Activated naive CD4-positive, alpha-beta T cell treated with anti-CD3 and anti-CD28 coated beads for 36 hours (primary cell): ENCODE data around the gene ARHGAP1. TPM values are rescaled to one million over a fixed set of nuclear protein-coding genes. Genes with fewer than 3 reads are reported as not detected.

ENCODE experiments used
- CTCF ChIA-PET: fragments of 350-600 bp; sonication (Branson Sonifier 250); formaldehyde crosslinking; loops from one replicate; lab custom pipeline; 2021; ENCODE audit warnings: antibody characterized with exemption; lab: Charles Lee
- DNase-seq: peaks from one replicate; pipeline ENCODE4 v3.0.0-alpha.2; 2020
- H3K27ac Mint-ChIP-seq: one replicate; pipeline ENCODE4 v1.8.0; 2021; ENCODE audit warnings: mild to moderate bottlenecking, mixed read lengths
- H3K27me3 Mint-ChIP-seq: one replicate; pipeline ENCODE4 v1.8.0; 2021; ENCODE audit warnings: low read depth, mixed read lengths
- H3K36me3 Mint-ChIP-seq: one replicate; pipeline ENCODE4 v1.8.0; 2021; ENCODE audit warnings: low read depth, mixed read lengths
- H3K4me1 Mint-ChIP-seq: one replicate; pipeline ENCODE4 v1.8.0; 2021; ENCODE audit warnings: low read depth, mixed read lengths
- H3K4me3 Mint-ChIP-seq: one replicate; pipeline ENCODE4 v1.8.0; 2021; ENCODE audit warnings: mild to moderate bottlenecking, moderate library complexity, mixed read lengths
- H3K9me3 Mint-ChIP-seq: one replicate; pipeline ENCODE4 v1.8.0; 2021; ENCODE audit warnings: mixed read lengths
- intact Hi-C: fragments of 100-400 bp; cut with micrococcal nuclease; formaldehyde crosslinking; loops from one replicate; pipeline ENCODE4 v1.15.1; 2023
- total RNA-seq, 2 experiments: library from RNA; stranded (reverse); gene quantifications; one replicate each; pipeline ENCODE4 v1.2.3, GENCODE V29; 2021

ARHGAP1 gene
- total RNA-seq, 2 experiments from 2014 or later = 31.2 to 32.6 TPM

DNA sequence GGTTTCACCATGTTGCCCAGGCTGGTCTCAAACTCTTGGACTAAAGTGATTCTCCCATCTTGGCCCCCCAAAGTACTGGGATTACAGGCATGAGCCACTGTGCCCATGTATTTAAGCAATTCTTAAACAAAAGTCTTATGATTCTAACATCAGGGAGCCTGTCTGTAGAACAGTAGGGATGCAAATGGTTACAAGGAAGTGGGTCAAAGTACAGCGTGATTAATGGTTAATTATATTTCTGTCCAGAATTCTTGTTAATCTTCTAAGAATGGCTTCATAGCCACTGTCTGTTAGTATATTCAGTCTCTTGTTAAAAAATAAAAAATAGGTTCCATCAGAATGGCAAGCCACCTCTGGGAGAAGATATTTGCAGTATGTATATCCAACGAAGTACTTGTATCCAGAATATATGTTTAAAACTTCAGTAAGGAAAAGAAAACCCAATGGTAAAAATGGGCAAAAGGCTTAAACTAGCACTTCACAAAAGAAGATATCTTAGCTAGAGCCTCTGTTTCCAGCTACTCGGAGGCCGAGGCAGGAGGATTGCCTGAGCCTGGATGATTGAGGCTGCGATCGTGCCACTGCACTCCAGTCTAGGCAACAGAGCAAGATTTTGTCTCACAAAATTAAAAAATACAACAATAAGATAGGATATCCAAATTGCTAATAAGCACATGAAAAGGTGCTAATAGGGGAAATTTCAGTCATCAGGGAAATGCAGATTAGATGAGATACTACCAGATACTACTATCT is 60.2 kb downstream of the ARHGAP1 start:
- Mint-ChIP-seq H3K4me3 (no peak overlapping the region), H3K36me3 (peaks cover 14% of the 10 kb centered on the region), H3K9me3 (no peaks in the 10 kb centered on the region), H3K27me3 (no peaks in the 10 kb centered on the region), H3K27ac (no peak overlapping the region), H3K4me1 (peaks cover 5% of the 10 kb centered on the region)
- CTCF ChIA-PET = no interaction called here
- intact Hi-C loops = no loop called here
- DNase-seq = no peak

DNA sequence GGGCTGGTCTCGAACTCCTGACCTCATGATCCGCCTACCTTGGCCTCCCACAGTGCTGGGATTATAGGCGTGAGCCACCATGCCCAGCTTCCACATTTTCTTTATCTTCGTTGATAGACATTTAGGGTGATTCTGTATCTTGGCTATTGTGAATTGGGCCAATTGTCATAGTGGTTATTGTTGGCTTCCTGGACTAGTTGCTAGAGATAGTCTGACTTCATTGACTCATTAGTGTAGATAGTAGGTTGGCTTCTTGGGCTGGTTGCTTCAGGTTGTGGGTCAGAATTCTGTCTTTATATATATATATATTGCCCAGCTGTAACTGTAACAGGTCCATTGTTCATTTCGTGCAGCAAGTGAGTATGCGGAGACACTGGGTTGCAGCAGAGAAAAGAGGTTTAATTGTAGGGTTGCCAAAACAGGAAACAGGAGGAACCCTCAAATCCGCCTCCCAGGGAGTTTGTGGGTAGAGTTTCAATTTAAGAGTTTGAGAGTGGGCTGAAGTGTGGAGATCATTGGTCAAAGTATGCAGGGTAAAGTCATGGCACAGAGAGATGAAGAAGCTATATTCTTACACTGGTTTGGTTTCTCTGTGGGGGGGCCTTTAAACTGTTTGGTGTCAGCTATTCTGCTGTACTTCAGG is 61.1 kb downstream of the ARHGAP1 start:
- CTCF ChIA-PET = interaction anchor here (0.6 to 0.7 kb wide), 2 partner anchors 12 to 376 kb away, joined by 3 read pairs; no protein-coding TSS in a partner anchor
- intact Hi-C loops = no loop called here
- no peak for DNase-seq
- Mint-ChIP-seq H3K4me3 (no peak overlapping the region), H3K36me3 (peaks cover 14% of the 10 kb centered on the region), H3K9me3 (no peaks in the 10 kb centered on the region), H3K27ac (no peak overlapping the region), H3K27me3 (no peaks in the 10 kb centered on the region), H3K4me1 (peaks cover 5% of the 10 kb centered on the region)

DNA sequence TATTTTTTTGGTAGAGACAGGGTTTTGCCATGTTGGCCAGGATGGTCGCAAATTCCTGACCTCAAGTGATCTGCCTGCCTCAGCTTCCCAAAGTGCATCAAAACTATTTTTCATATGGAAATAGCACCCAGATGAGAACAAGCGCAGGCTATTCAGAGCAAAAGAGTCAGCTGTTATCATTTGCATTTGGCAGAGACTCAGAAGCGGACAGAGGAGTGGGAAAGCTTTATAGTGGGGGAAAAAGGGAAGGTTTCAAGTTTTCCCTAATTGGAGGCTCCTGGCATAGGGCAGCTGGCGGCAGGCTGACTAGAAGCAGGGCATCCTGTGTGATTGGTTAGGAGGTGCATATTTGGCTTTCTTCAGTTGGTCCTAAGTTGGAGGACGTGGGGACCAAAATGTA is 62.9 kb downstream of the ARHGAP1 start:
- Mint-ChIP-seq H3K9me3 (no peaks in the 10 kb centered on the region), H3K4me3 (no peak overlapping the region), H3K36me3 (peaks cover 12% of the 10 kb centered on the region), H3K27ac (no peak overlapping the region), H3K27me3 (no peaks in the 10 kb centered on the region), H3K4me1 (peaks cover 5% of the 10 kb centered on the region)
- CTCF ChIA-PET = interaction anchor here (0.5 kb wide), 1 partner anchor 198 kb away, joined by 3 read pairs; no protein-coding TSS in a partner anchor
- intact Hi-C loops = no loop called here
- no peak for DNase-seq

DNA sequence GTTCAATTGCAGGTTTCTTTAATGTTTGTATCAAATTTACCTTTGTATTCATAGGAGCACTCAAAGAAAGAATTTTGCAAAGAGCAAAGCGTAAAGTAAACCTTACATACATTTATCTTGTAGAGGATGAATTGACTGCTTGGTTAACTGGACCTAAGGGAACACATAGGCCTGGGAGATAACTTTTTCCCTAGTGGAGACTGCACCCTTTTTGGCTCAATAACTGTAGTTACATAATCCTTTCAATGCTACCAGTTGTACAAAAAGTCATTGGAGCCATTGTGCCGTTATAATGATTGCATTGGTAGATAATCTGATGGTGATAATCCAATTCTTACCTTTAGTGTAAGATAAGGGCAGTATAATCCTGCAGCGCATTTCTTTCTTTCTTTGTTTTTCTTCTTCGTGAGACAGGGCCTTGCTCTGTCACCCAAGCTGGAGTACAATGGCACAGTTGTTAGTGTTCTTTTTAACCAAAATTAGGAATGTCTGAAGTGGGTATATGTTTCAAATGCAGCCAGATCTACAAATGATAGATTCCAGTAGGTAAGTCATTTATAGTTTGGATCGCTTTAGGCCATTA is 64.8 kb downstream of the ARHGAP1 start:
- Mint-ChIP-seq H3K27ac (no peak overlapping the region), H3K36me3 (peaks cover 15% of the 10 kb centered on the region), H3K4me1 (peaks cover 5% of the 10 kb centered on the region), H3K9me3 (no peaks in the 10 kb centered on the region), H3K27me3 (no peaks in the 10 kb centered on the region), H3K4me3 (no peak overlapping the region)
- CTCF ChIA-PET = no interaction called here
- intact Hi-C loops = no loop called here
- no peak for DNase-seq

GRCh38 chr11:46633291-46634217 is 66.9 kb downstream of the ARHGAP1 start:
- Mint-ChIP-seq H3K9me3 (no peaks in the 10 kb centered on the region), H3K4me3 (no peak overlapping the region), H3K27ac (no peak overlapping the region), H3K4me1 (no peaks in the 10 kb centered on the region), H3K36me3 (peaks cover 13% of the 10 kb centered on the region), H3K27me3 (no peaks in the 10 kb centered on the region)
- intact Hi-C loops = no loop called here
- DNase-seq = no peak
- CTCF ChIA-PET = interaction anchor here (0.6 to 1.2 kb wide), 4 partner anchors 15 to 241 kb away, joined by 3 to 5 read pairs (median 4); no protein-coding TSS in a partner anchor

DNA sequence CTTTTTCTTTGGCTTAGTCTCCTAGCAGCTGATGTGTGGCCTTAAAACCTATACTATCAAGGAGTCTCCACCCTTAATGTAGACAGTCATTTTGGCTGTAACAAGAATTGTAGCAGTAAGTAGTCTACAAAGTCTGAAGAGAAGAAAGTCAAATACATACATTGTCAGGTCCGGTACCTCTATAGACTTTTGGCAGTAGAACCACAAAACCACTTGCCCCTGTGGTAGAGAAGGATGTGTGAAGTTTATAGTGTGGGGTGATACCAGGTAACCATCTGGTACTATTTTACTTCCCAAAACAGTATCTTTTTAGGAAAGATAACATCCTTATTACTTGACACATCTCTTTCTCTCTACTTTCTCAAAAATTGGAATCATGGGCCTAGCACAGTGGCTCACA is 67.9 kb downstream of the ARHGAP1 start:
- no peak overlapping the region for H3K27ac Mint-ChIP-seq

DNA sequence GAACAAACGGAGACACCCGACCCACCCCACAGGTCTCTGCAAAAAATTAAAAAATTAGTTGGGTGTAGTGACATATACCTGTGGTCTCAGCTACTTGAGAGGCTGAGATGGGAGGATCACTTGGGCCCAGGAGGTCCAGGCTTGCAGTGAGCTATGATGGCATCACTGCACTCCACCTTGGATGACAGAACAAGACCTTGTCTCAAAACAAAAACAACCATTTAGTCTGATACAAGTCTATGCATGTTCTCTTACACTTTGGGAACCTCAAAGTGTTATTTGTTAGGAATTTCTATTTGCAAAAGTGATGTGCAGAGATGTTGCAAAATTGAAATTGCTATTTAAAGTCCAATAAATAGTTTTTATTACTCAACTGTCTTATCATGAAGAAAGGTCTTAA is 68.7 kb downstream of the ARHGAP1 start:
- intact Hi-C loops = no loop called here
- Mint-ChIP-seq H3K9me3 (no peaks in the 10 kb centered on the region), H3K4me1 (no peaks in the 10 kb centered on the region), H3K27me3 (no peaks in the 10 kb centered on the region), H3K36me3 (peaks cover 12% of the 10 kb centered on the region), H3K27ac (no peak overlapping the region), H3K4me3 (no peak overlapping the region)
- CTCF ChIA-PET = interaction anchor here (0.7 to 2.3 kb wide), 3 partner anchors 13 to 142 kb away, joined by 3 to 6 read pairs (median 5); no protein-coding TSS in a partner anchor
- no peak for DNase-seq

More for the DNA sequence above, 67.9 kb downstream of the ARHGAP1 start:
- H3K4me3 Mint-ChIP-seq = no peak overlapping the region
- H3K9me3 Mint-ChIP-seq = no peaks in the 10 kb centered on the region
- no peak for DNase-seq
- CTCF ChIA-PET = interaction anchor here (1.2 kb wide), 1 partner anchor 14 kb away, joined by 3 read pairs; no protein-coding TSS in a partner anchor
- H3K4me1 Mint-ChIP-seq = no peaks in the 10 kb centered on the region
- peaks cover 11% of the 10 kb centered on the region for H3K36me3 Mint-ChIP-seq
- no peaks in the 10 kb centered on the region for H3K27me3 Mint-ChIP-seq
- intact Hi-C loops = no loop called here

- no peak overlapping the region for H3K4me3 Mint-ChIP-seq
These were observed 70.2 kb downstream of the ARHGAP1 start for GRCh38 chr11:46630237-46630636.

DNA sequence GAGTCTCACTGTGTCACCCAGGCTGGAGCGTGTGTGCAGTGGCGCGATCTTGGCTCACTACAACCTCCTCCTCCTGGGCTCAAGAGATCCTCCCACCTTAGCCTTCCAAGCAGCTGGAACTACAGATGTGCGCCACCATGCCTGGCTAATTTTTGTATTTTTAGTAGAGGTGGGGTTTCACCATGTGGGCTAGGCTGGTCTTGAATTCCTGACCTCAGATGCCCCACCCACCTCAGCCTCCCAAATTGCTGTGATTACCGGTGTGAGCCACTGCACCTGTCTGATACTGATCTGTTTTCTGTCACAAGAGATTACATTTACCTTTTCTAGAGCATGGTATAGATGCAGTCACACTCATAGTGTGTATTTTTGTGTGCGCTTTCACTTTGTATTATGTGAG is 71.5 kb downstream of the ARHGAP1 start:
- no peaks in the 10 kb centered on the region for H3K27me3 Mint-ChIP-seq
- CTCF ChIA-PET = interaction anchor here (0.7 kb wide), 1 partner anchor 907 kb away, joined by 4 read pairs; no protein-coding TSS in a partner anchor
- peaks cover 21% of the 10 kb centered on the region for H3K36me3 Mint-ChIP-seq
- H3K27ac Mint-ChIP-seq = no peak overlapping the region
- H3K4me1 Mint-ChIP-seq = peaks cover 2% of the 10 kb centered on the region
- intact Hi-C loops = no loop called here
- H3K4me3 Mint-ChIP-seq = no peak overlapping the region
- DNase-seq = no peak
- H3K9me3 Mint-ChIP-seq = no peaks in the 10 kb centered on the region

More at GRCh38 chr11:46630237-46630636, 70.2 kb downstream of the ARHGAP1 start:
- Mint-ChIP-seq H3K9me3 (no peaks in the 10 kb centered on the region), H3K36me3 (peaks cover 18% of the 10 kb centered on the region), H3K27me3 (no peaks in the 10 kb centered on the region), H3K4me1 (peaks cover 1% of the 10 kb centered on the region), H3K27ac (no peak overlapping the region)
- no peak for DNase-seq
- intact Hi-C loops = no loop called here
- CTCF ChIA-PET = interaction anchor here (0.6 to 2.3 kb wide), 4 partner anchors 12 to 140 kb away, joined by 3 to 6 read pairs (median 5); no protein-coding TSS in a partner anchor
